Ishikawa (cell line): ENCODE data around the gene ZNF322.

Experiments used
- CEBPB ChIP-seq: IDR thresholded peaks from 2 replicates; pipeline ENCODE4 v1.6.1; 2012
- CREB1 ChIP-seq: IDR thresholded peaks from 2 replicates; pipeline ENCODE4 v1.6.1; 2012; ENCODE audit warnings: low read depth
- EGR1 ChIP-seq: IDR thresholded peaks from 2 replicates; pipeline ENCODE4 v1.6.1; 2012
- EP300 ChIP-seq: IDR thresholded peaks from 2 replicates; pipeline ENCODE4 v1.6.1; 2012; ENCODE audit warnings: borderline replicate concordance
- FOXM1 ChIP-seq: IDR thresholded peaks from 2 replicates; pipeline ENCODE4 v1.6.1; 2012; ENCODE audit warnings: low read depth, borderline replicate concordance
- MAX ChIP-seq: IDR thresholded peaks from 2 replicates; pipeline ENCODE4 v1.6.1; 2012
- RAD21 ChIP-seq: IDR thresholded peaks from 2 replicates; pipeline ENCODE4 v1.6.1; 2012; ENCODE audit warnings: low read depth
- TAF1 ChIP-seq: IDR thresholded peaks from 2 replicates; pipeline ENCODE4 v1.6.1; 2012; ENCODE audit warnings: low read depth, mild to moderate bottlenecking
- YY1 ChIP-seq: IDR thresholded peaks from 2 replicates; pipeline ENCODE4 v1.6.1; 2012; ENCODE audit warnings: low read depth
- ZBTB7A ChIP-seq: IDR thresholded peaks from 2 replicates; pipeline ENCODE4 v1.6.1; 2012; ENCODE audit warnings: low read depth
- TF ChIP-seq, protein P1 (sequence below): IDR thresholded peaks from 2 replicates; pipeline ENCODE4 v1.6.1; 2012; ENCODE audit warnings: low read depth, mild to moderate bottlenecking
- TF ChIP-seq, protein P2 (sequence below): IDR thresholded peaks from 2 replicates; pipeline ENCODE4 v1.6.1; 2012

GRCh38 chr6:26646074-26646473 is 13.5 kb downstream of the ZNF322 start:
- no peak for TF ChIP-seq FOXM1
- TF ChIP-seq EGR1 = no peak
- TF ChIP-seq CREB1 = no peak
- TF ChIP-seq TAF1 = no peak
- TF ChIP-seq MAX = no peak
- TF ChIP-seq, protein P1, sequence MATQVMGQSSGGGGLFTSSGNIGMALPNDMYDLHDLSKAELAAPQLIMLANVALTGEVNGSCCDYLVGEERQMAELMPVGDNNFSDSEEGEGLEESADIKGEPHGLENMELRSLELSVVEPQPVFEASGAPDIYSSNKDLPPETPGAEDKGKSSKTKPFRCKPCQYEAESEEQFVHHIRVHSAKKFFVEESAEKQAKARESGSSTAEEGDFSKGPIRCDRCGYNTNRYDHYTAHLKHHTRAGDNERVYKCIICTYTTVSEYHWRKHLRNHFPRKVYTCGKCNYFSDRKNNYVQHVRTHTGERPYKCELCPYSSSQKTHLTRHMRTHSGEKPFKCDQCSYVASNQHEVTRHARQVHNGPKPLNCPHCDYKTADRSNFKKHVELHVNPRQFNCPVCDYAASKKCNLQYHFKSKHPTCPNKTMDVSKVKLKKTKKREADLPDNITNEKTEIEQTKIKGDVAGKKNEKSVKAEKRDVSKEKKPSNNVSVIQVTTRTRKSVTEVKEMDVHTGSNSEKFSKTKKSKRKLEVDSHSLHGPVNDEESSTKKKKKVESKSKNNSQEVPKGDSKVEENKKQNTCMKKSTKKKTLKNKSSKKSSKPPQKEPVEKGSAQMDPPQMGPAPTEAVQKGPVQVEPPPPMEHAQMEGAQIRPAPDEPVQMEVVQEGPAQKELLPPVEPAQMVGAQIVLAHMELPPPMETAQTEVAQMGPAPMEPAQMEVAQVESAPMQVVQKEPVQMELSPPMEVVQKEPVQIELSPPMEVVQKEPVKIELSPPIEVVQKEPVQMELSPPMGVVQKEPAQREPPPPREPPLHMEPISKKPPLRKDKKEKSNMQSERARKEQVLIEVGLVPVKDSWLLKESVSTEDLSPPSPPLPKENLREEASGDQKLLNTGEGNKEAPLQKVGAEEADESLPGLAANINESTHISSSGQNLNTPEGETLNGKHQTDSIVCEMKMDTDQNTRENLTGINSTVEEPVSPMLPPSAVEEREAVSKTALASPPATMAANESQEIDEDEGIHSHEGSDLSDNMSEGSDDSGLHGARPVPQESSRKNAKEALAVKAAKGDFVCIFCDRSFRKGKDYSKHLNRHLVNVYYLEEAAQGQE = no peak
- no peak for TF ChIP-seq RAD21
- TF ChIP-seq YY1 = no peak
- no peak for TF ChIP-seq CEBPB
- no peak for TF ChIP-seq EP300
- TF ChIP-seq, protein P2, sequence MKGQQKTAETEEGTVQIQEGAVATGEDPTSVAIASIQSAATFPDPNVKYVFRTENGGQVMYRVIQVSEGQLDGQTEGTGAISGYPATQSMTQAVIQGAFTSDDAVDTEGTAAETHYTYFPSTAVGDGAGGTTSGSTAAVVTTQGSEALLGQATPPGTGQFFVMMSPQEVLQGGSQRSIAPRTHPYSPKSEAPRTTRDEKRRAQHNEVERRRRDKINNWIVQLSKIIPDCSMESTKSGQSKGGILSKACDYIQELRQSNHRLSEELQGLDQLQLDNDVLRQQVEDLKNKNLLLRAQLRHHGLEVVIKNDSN = no peak
- no peak for TF ChIP-seq ZBTB7A
